ENCODE data around the gene ABHD12. TPM values are rescaled to one million over a fixed set of nuclear protein-coding genes. Genes with fewer than 3 reads are reported as not detected.

Gene ABHD12
- total RNA-seq, 1 experiment from 2014 or later: 40.6 TPM

- peaks cover 15% of the 10 kb centered on the region for H3K36me3 ChIP-seq (ENCODE audit: insufficient read depth, low read length, poor library complexity, severe bottlenecking)
- TF ChIP-seq EZH2 (IDR thresholded peaks at IDR 0.05; ENCODE audit: borderline replicate concordance, low read depth, low read length, poor library complexity, severe bottlenecking): no peak
- peak; percentile 94 for TF ChIP-seq CTCF (conservative IDR thresholded peaks at IDR 0.05; ENCODE audit: low read depth, low read length)
- H3K4me3 ChIP-seq (ENCODE audit: low read depth, low read length, poor library complexity, severe bottlenecking): no peak overlapping the region
- peak; percentile 70 for DNase-seq (ENCODE audit: low spot score)
- ChIA-PET POLR2A (ENCODE audit: low non-redundant PET) (no interaction called here), CTCF (interaction anchor here (1.4 kb wide), 1 partner anchor 104 kb away, joined by 3 read pairs; no protein-coding TSS in a partner anchor)
- no peaks in the 10 kb centered on the region for H3K9me3 ChIP-seq (ENCODE audit: low read depth, low read length, poor library complexity, severe bottlenecking)
- intact Hi-C loops (cut with micrococcal nuclease; ENCODE audit: unreplicated experiment): loop anchor here (2.0 kb wide), 2 partner anchors 104 to 300 kb away; no protein-coding TSS in a partner anchor
- H3K4me1 ChIP-seq (ENCODE audit: insufficient read depth, low read length, poor library complexity, severe bottlenecking): no peaks in the 10 kb centered on the region
- no peaks in the 10 kb centered on the region for H3K27me3 ChIP-seq (replicated peaks; ENCODE audit: insufficient read depth, low read depth, low read length, poor library complexity)
- no TSS peak for BruUV-seq (replicated peaks)
- H3K27ac ChIP-seq (ENCODE audit: low read depth, low read length, poor library complexity, severe bottlenecking): no peak overlapping the region
Measured at GRCh38 chr20:25294459-25295385, 95.9 kb downstream of the ABHD12 start.

GRCh38 chr20:25293910-25294458 is 96.7 kb downstream of the ABHD12 start:
- Histone ChIP-seq H3K4me1 (ENCODE audit: insufficient read depth, low read length, poor library complexity, severe bottlenecking) (no peaks in the 10 kb centered on the region), H3K27me3 (replicated peaks; ENCODE audit: insufficient read depth, low read depth, low read length, poor library complexity) (no peaks in the 10 kb centered on the region), H3K36me3 (ENCODE audit: insufficient read depth, low read length, poor library complexity, severe bottlenecking) (peaks cover 14% of the 10 kb centered on the region), H3K4me3 (ENCODE audit: low read depth, low read length, poor library complexity, severe bottlenecking) (no peak overlapping the region), H3K9me3 (ENCODE audit: low read depth, low read length, poor library complexity, severe bottlenecking) (no peaks in the 10 kb centered on the region), H3K27ac (ENCODE audit: low read depth, low read length, poor library complexity, severe bottlenecking) (no peak overlapping the region)
- ChIA-PET CTCF (interaction anchor here (1.4 kb wide), 1 partner anchor 105 kb away, joined by 3 read pairs; no protein-coding TSS in a partner anchor), POLR2A (ENCODE audit: low non-redundant PET) (no interaction called here)
- intact Hi-C loops (cut with micrococcal nuclease; ENCODE audit: unreplicated experiment): loop anchor here (2.0 kb wide), 2 partner anchors 105 to 299 kb away; no protein-coding TSS in a partner anchor
- DNase-seq (ENCODE audit: low spot score): no peak
- BruUV-seq (replicated peaks): no TSS peak
- TF ChIP-seq CTCF (conservative IDR thresholded peaks at IDR 0.05; ENCODE audit: low read depth, low read length) (no peak), EZH2 (IDR thresholded peaks at IDR 0.05; ENCODE audit: borderline replicate concordance, low read depth, low read length, poor library complexity, severe bottlenecking) (no peak)

GRCh38 chr20:25293507-25293906 is 97.1 kb downstream of the ABHD12 start:
- Histone ChIP-seq H3K9me3 (ENCODE audit: low read depth, low read length, poor library complexity, severe bottlenecking) (no peaks in the 10 kb centered on the region), H3K27ac (ENCODE audit: low read depth, low read length, poor library complexity, severe bottlenecking) (no peak overlapping the region), H3K27me3 (replicated peaks; ENCODE audit: insufficient read depth, low read depth, low read length, poor library complexity) (no peaks in the 10 kb centered on the region), H3K36me3 (ENCODE audit: insufficient read depth, low read length, poor library complexity, severe bottlenecking) (peaks cover 14% of the 10 kb centered on the region), H3K4me1 (ENCODE audit: insufficient read depth, low read length, poor library complexity, severe bottlenecking) (no peaks in the 10 kb centered on the region), H3K4me3 (ENCODE audit: low read depth, low read length, poor library complexity, severe bottlenecking) (no peak overlapping the region)
- TF ChIP-seq EZH2 (IDR thresholded peaks at IDR 0.05; ENCODE audit: borderline replicate concordance, low read depth, low read length, poor library complexity, severe bottlenecking) (no peak), CTCF (conservative IDR thresholded peaks at IDR 0.05; ENCODE audit: low read depth, low read length) (no peak)
- ChIA-PET POLR2A (ENCODE audit: low non-redundant PET) (no interaction called here), CTCF (interaction anchor here (1.4 kb wide), 1 partner anchor 106 kb away, joined by 3 read pairs; no protein-coding TSS in a partner anchor)
- no TSS peak for BruUV-seq (replicated peaks)
- DNase-seq (ENCODE audit: low spot score): no peak
- intact Hi-C loops (cut with micrococcal nuclease; ENCODE audit: unreplicated experiment): no loop called here

Data from A673 (cell line).